HepG2 (cell line): ENCODE data around the gene SNPH. TPM values are rescaled to one million over a fixed set of nuclear protein-coding genes. Genes with fewer than 3 reads are reported as not detected.

Experiments
- ARNT ChIP-seq: fragments of 450-650 bp; IDR thresholded peaks from 2 replicates; pipeline ENCODE4 v1.6.1; 2017
- ATF1 ChIP-seq: IDR thresholded peaks from 2 replicates; pipeline ENCODE4 v1.6.1; 2016; ENCODE audit warnings: mild to moderate bottlenecking, control low read depth
- DPF2 ChIP-seq: sonication (generic); formaldehyde crosslinking; IDR thresholded peaks from 2 replicates; pipeline ENCODE4 v1.4.0; 2020; ENCODE audit warnings: mild to moderate bottlenecking, low read depth, missing genetic modification reagents, borderline replicate concordance
- E2F1 ChIP-seq: sonication (generic); formaldehyde crosslinking; IDR thresholded peaks from 2 replicates; pipeline ENCODE4 v1.5.0; 2020; ENCODE audit warnings: missing genetic modification reagents
- HCFC1 ChIP-seq: fragments of 150-350 bp; IDR thresholded peaks from 2 replicates; pipeline ENCODE4 v1.6.1; 2014; ENCODE audit warnings: low read depth, low read length
- LCORL ChIP-seq, 2 experiments: fragments of 450-650 bp in 1 of 2; sonication (generic) in 1 of 2; formaldehyde crosslinking in 1 of 2; IDR thresholded peaks; 2 replicates each; pipeline versions ENCODE4 v1.5.0 to v1.6.1; 2017 to 2020; ENCODE audit warnings: antibody characterized with exemption in 1 of 2, missing genetic modification reagents in 1 of 2
- MTF1 ChIP-seq: sonication (generic); formaldehyde crosslinking; IDR thresholded peaks from 2 replicates; pipeline ENCODE4 v1.5.0; 2020; ENCODE audit warnings: missing genetic modification reagents
- NFIB ChIP-seq: sonication (generic); formaldehyde crosslinking; IDR thresholded peaks from 2 replicates; pipeline ENCODE4 v1.9.0; 2021; ENCODE audit warnings: missing genetic modification reagents, mild to moderate bottlenecking, borderline replicate concordance
- NR0B2 ChIP-seq: sonication (generic); formaldehyde crosslinking; IDR thresholded peaks from 2 replicates; pipeline ENCODE4 v1.4.0; 2020; ENCODE audit warnings: mild to moderate bottlenecking, missing genetic modification reagents
- PHF5A ChIP-seq: IDR thresholded peaks from one replicate; pipeline ENCODE4 v1.6.1; 2018; ENCODE audit warnings: low read depth, missing genetic modification reagents; ENCODE audit not compliant: unreplicated experiment
- RAD51 ChIP-seq: fragments of 450-650 bp; IDR thresholded peaks from 2 replicates; pipeline ENCODE4 v1.6.1; 2016; ENCODE audit warnings: borderline replicate concordance
- RFXAP ChIP-seq: sonication (generic); formaldehyde crosslinking; IDR thresholded peaks from 2 replicates; pipeline ENCODE4 v1.4.0; 2020; ENCODE audit warnings: missing genetic modification reagents, borderline replicate concordance
- SMARCC2 ChIP-seq: fragments of 450-650 bp; IDR thresholded peaks from 2 replicates; pipeline ENCODE4 v1.6.1; 2017; ENCODE audit warnings: antibody characterized with exemption, mild to moderate bottlenecking
- SNAI1 ChIP-seq: sonication (generic); formaldehyde crosslinking; IDR thresholded peaks from 2 replicates; pipeline ENCODE4 v1.5.0; 2020; ENCODE audit warnings: mild to moderate bottlenecking, missing genetic modification reagents, borderline replicate concordance
- ZFP91 ChIP-seq: sonication (generic); formaldehyde crosslinking; IDR thresholded peaks from 2 replicates; pipeline ENCODE4 v1.9.0; 2022; ENCODE audit warnings: missing genetic modification reagents, mild to moderate bottlenecking, borderline replicate concordance
- ZNF205 ChIP-seq: IDR thresholded peaks from 2 replicates; pipeline ENCODE4 v1.6.1; 2018; ENCODE audit warnings: missing biosample characterization, missing genetic modification reagents
- ZNF251 ChIP-seq: sonication (generic); formaldehyde crosslinking; IDR thresholded peaks from 2 replicates; pipeline ENCODE4 v1.9.0; 2021; ENCODE audit warnings: mild to moderate bottlenecking, missing genetic modification reagents
- ZNF30 ChIP-seq: sonication (generic); formaldehyde crosslinking; IDR thresholded peaks from 2 replicates; pipeline ENCODE4 v1.5.0; 2020; ENCODE audit warnings: mild to moderate bottlenecking, missing genetic modification reagents
- ZNF331 ChIP-seq: sonication (generic); formaldehyde crosslinking; IDR thresholded peaks from 2 replicates; pipeline ENCODE4 v1.4.0; 2020; ENCODE audit warnings: missing genetic modification reagents
- ZNF383 ChIP-seq: sonication (generic); formaldehyde crosslinking; IDR thresholded peaks from 2 replicates; pipeline ENCODE4 v1.4.0; 2020; ENCODE audit warnings: missing genetic modification reagents, mild to moderate bottlenecking, borderline replicate concordance
- ZSCAN21 ChIP-seq: sonication (generic); formaldehyde crosslinking; IDR thresholded peaks from 2 replicates; pipeline ENCODE4 v1.8.0; 2022; ENCODE audit warnings: mild to moderate bottlenecking, missing genetic modification reagents, moderate library complexity, borderline replicate concordance
- polyA plus RNA-seq, 8 experiments: library from polyadenylated mRNA; depleted of rRNA in 3 of 8; stranded (reverse) in 7 of 8; unstranded in 1 of 8; fragments of >200 nt; fragmentation: Illumina TruSeq in 4 of 8; extraction: Trizol in 4 of 8; gene quantifications; 2 replicates each; pipeline versions ENCODE4 v1.2.1 to v1.2.3, GENCODE V29; 2011 to 2016; ENCODE audit warnings: low read depth in 4 of 8, missing spikeins in 1 of 8, mixed read lengths in 1 of 8; ENCODE audit not compliant: insufficient read depth in 1 of 8
- total RNA-seq, 5 experiments: library from RNA; depleted of rRNA; stranded (reverse); fragments of >200 nt; fragmentation: Illumina TruSeq; extraction: Trizol; gene quantifications; 2 replicates each; pipeline ENCODE4 v1.2.3, GENCODE V29; 2016; ENCODE audit warnings: low read depth in 1 of 5
- TF ChIP-seq, protein P1 (sequence below): sonication (generic); formaldehyde crosslinking; IDR thresholded peaks from 2 replicates; pipeline ENCODE4 v1.4.0; 2020; ENCODE audit warnings: missing genetic modification reagents, mild to moderate bottlenecking, borderline replicate concordance
- TF ChIP-seq, protein P2 (sequence below): IDR thresholded peaks from 2 replicates; pipeline ENCODE4 v1.6.1; 2016

The SNPH gene
- total and polyA plus RNA-seq, 2 of the 13 experiments (the other 11 are each of a cell fraction or from before 2014, with no cell fraction given): 0.09 TPM; not detected in 1

DNA sequence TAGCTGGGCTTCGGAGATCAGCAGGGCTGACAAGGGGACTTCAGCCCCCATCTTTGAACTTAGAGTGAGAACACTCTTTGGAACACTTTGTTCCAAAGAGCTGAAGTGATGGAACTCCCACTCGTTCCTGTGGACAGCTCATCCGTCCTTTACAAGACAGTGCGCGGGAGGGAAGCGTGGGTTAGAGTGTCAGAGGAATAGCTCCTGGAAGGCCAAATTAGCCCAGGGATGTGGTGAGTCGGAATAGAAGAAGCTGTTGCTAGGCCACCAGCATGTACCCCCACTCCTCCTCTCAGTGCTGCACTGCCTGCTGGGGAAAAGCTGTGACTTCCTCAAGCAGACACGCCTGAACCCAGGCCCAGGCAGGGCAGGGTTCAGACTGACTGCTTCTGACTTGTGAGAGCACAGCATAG, 61.2 kb downstream of the SNPH start (continued):
- TF ChIP-seq LCORL (IDR thresholded peaks at IDR 0.05): no peak
- peak; percentile 27; the same call in 1 of the 2 replicates for TF ChIP-seq LCORL (CRISPR knock-in tag; IDR thresholded peaks at IDR 0.05)
- TF ChIP-seq NFIB (CRISPR knock-in tag): no peak
- TF ChIP-seq ZSCAN21 (CRISPR knock-in tag): no peak
- no peak for TF ChIP-seq ZNF251
- no peak for TF ChIP-seq ZNF205
- no peak for TF ChIP-seq SNAI1 (CRISPR knock-in tag)
- TF ChIP-seq HCFC1: 0 out of 2 replicates have a peak, but pooled peaks have one; percentile 9
- TF ChIP-seq PHF5A (CRISPR knock-in tag): no peak
- 0 out of 2 replicates have a peak, but pooled peaks have one; percentile 53 for TF ChIP-seq RFXAP (CRISPR knock-in tag)
- no peak for TF ChIP-seq ATF1 (CRISPR knock-in tag)
- peak; percentile 44; the same call in 1 of the 2 replicates for TF ChIP-seq NR0B2 (CRISPR knock-in tag)
- no peak for TF ChIP-seq ZNF30 (CRISPR knock-in tag)
- no peak for TF ChIP-seq ZNF331
- no peak for TF ChIP-seq ZNF383 (CRISPR knock-in tag)
- TF ChIP-seq RAD51: no peak
- no peak for TF ChIP-seq DPF2 (CRISPR knock-in tag)
- no peak for TF ChIP-seq E2F1 (CRISPR knock-in tag)
- TF ChIP-seq MTF1 (CRISPR knock-in tag): no peak
- TF ChIP-seq, protein P1, sequence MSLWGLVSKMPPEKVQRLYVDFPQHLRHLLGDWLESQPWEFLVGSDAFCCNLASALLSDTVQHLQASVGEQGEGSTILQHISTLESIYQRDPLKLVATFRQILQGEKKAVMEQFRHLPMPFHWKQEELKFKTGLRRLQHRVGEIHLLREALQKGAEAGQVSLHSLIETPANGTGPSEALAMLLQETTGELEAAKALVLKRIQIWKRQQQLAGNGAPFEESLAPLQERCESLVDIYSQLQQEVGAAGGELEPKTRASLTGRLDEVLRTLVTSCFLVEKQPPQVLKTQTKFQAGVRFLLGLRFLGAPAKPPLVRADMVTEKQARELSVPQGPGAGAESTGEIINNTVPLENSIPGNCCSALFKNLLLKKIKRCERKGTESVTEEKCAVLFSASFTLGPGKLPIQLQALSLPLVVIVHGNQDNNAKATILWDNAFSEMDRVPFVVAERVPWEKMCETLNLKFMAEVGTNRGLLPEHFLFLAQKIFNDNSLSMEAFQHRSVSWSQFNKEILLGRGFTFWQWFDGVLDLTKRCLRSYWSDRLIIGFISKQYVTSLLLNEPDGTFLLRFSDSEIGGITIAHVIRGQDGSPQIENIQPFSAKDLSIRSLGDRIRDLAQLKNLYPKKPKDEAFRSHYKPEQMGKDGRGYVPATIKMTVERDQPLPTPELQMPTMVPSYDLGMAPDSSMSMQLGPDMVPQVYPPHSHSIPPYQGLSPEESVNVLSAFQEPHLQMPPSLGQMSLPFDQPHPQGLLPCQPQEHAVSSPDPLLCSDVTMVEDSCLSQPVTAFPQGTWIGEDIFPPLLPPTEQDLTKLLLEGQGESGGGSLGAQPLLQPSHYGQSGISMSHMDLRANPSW (CRISPR knock-in tag): no peak
- TF ChIP-seq, protein P2, sequence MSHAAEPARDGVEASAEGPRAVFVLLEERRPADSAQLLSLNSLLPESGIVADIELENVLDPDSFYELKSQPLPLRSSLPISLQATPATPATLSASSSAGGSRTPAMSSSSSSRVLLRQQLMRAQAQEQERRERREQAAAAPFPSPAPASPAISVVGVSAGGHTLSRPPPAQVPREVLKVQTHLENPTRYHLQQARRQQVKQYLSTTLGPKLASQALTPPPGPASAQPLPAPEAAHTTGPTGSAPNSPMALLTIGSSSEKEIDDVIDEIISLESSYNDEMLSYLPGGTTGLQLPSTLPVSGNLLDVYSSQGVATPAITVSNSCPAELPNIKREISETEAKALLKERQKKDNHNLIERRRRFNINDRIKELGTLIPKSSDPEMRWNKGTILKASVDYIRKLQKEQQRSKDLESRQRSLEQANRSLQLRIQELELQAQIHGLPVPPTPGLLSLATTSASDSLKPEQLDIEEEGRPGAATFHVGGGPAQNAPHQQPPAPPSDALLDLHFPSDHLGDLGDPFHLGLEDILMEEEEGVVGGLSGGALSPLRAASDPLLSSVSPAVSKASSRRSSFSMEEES: no peak
- no peak for TF ChIP-seq SMARCC2
- TF ChIP-seq ARNT: no peak
- 0 out of 2 replicates have a peak, but pooled peaks have one; percentile 29 for TF ChIP-seq ZFP91 (CRISPR knock-in tag)
